Parathyroid adenoma (tissue), 2 donors: ENCODE data around the gene FXYD5.

Experiments
- H2AFZ ChIP-seq: fragments of 300-600 bp; sonication (generic); one replicate; pipeline ENCODE4 v1.7.0; 2017; ENCODE audit warnings: antibody characterized with exemption, mild to moderate bottlenecking
- H3K27ac ChIP-seq: fragments of 300-600 bp; sonication (generic); one replicate; pipeline ENCODE4 v1.7.0; 2017
- H3K27me3 ChIP-seq: fragments of 300-600 bp; sonication (generic); one replicate; pipeline ENCODE4 v1.7.0; 2017; ENCODE audit warnings: low read length; ENCODE audit not compliant: control insufficient read depth, insufficient read depth
- H3K36me3 ChIP-seq: fragments of 300-600 bp; sonication (generic); one replicate; pipeline ENCODE4 v1.7.0; 2017; ENCODE audit warnings: low read length; ENCODE audit not compliant: control insufficient read depth, insufficient read depth
- H3K4me1 ChIP-seq: fragments of 300-600 bp; sonication (generic); one replicate; pipeline ENCODE4 v1.7.0; 2017; ENCODE audit warnings: control low read depth
- H3K4me2 ChIP-seq: fragments of 300-600 bp; sonication (generic); one replicate; pipeline ENCODE4 v1.7.0; 2017; ENCODE audit warnings: low read length
- H3K4me3 ChIP-seq: fragments of 300-600 bp; sonication (generic); one replicate; pipeline ENCODE4 v1.7.0; 2017; ENCODE audit warnings: low read depth, low read length
- H3K79me2 ChIP-seq: fragments of 300-600 bp; sonication (generic); one replicate; pipeline ENCODE4 v1.7.0; 2017; ENCODE audit warnings: control low read depth
- H3K9ac ChIP-seq: fragments of 300-600 bp; sonication (generic); one replicate; pipeline ENCODE4 v1.7.0; 2017; ENCODE audit warnings: mild to moderate bottlenecking
- H3K9me3 ChIP-seq: fragments of 300-600 bp; sonication (generic); one replicate; pipeline ENCODE4 v1.7.0; 2017; ENCODE audit warnings: low read length; ENCODE audit not compliant: control insufficient read depth
- CTCF ChIP-seq: fragments of 300-600 bp; sonication (generic); IDR thresholded peaks from one replicate; pipeline ENCODE4 v1.7.0; 2017; ENCODE audit warnings: antibody characterized with exemption, mild to moderate bottlenecking
- donor health status: primary hyperparathyroidism.

FXYD5 gene

GRCh38 chr19:35167251-35168119 lies 12.9 kb downstream of the FXYD5 start:
- no peak overlapping the region for H2AFZ ChIP-seq
- H3K4me2 ChIP-seq = no peak overlapping the region
- H3K4me3 ChIP-seq = no peak overlapping the region
- TF ChIP-seq CTCF = no peak
- H3K9me3 ChIP-seq = no peaks in the 10 kb centered on the region
- no peaks in the 10 kb centered on the region for H3K27me3 ChIP-seq
- H3K79me2 ChIP-seq = no peaks in the 10 kb centered on the region
- no peaks in the 10 kb centered on the region for H3K36me3 ChIP-seq
- no peaks in the 10 kb centered on the region for H3K4me1 ChIP-seq
- no peak overlapping the region for H3K27ac ChIP-seq
- no peak overlapping the region for H3K9ac ChIP-seq

- Histone ChIP-seq H3K27ac (no peak overlapping the region), H3K9me3 (no peaks in the 10 kb centered on the region), H3K4me2 (no peak overlapping the region), H3K4me3 (no peak overlapping the region), H3K36me3 (no peaks in the 10 kb centered on the region), H3K27me3 (no peaks in the 10 kb centered on the region), H3K4me1 (no peaks in the 10 kb centered on the region), H3K79me2 (no peaks in the 10 kb centered on the region), H3K9ac (no peak overlapping the region), H2AFZ (no peak overlapping the region)
- no peak for TF ChIP-seq CTCF
Measured at GRCh38 chr19:35168196-35168595, 13.7 kb downstream of the FXYD5 start.

DNA sequence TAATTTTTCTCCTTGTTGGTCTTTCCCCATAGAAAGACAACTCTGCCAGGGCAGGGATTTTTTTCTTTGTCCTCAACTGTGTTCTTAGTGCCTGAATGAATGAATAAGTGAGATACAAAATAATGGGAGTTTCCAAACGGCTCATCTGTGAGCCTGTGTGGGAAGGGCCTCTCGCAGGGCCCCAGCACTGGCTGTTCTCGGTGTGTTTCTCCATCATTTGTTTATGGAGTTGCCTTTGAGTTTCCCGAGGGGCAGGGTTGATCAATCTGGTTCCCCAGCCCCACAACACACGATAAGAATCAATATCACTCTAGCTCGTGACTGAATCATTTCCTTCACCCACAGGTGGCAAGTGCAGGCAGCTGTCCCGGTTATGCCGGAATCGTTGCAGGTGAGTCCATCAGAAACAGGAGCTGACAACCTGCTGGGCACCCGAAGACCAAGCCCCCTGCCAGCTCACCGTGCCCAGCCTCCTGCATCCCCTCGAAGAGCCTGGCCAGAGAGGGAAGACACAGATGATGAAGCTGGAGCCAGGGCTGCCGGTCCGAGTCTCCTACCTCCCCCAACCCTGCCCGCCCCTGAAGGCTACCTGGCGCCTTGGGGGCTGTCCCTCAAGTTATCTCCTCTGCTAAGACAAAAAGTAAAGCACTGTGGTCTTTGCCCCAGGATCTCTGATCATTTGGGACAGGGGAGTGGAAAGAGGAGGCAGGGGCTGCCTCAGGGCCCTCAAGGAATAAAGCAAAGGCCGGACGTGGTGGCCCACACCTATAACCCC lies 14.9 kb downstream of the FXYD5 start:
- H3K9ac ChIP-seq = no peak overlapping the region
- H3K4me2 ChIP-seq = no peak overlapping the region
- no peak overlapping the region for H3K4me3 ChIP-seq
- H3K27me3 ChIP-seq = no peaks in the 10 kb centered on the region
- H3K4me1 ChIP-seq = no peaks in the 10 kb centered on the region
- no peak overlapping the region for H2AFZ ChIP-seq
- H3K9me3 ChIP-seq = no peaks in the 10 kb centered on the region
- H3K36me3 ChIP-seq = no peaks in the 10 kb centered on the region
- H3K79me2 ChIP-seq = no peaks in the 10 kb centered on the region
- no peak overlapping the region for H3K27ac ChIP-seq
- no peak for TF ChIP-seq CTCF

- no peak overlapping the region for H3K9ac ChIP-seq
- no peaks in the 10 kb centered on the region for H3K27me3 ChIP-seq
- H3K4me2 ChIP-seq = no peak overlapping the region
- no peak overlapping the region for H3K27ac ChIP-seq
- H3K9me3 ChIP-seq = no peaks in the 10 kb centered on the region
- no peak for TF ChIP-seq CTCF
- no peaks in the 10 kb centered on the region for H3K36me3 ChIP-seq
- no peak overlapping the region for H2AFZ ChIP-seq
- no peaks in the 10 kb centered on the region for H3K4me1 ChIP-seq
- no peaks in the 10 kb centered on the region for H3K79me2 ChIP-seq
- no peak overlapping the region for H3K4me3 ChIP-seq
Measured at GRCh38 chr19:35170359-35171061, 16.0 kb downstream of the FXYD5 start.
